Upper lobe of right lung (tissue), 1 donor: ENCODE results near the gene ELN. TPM values are rescaled to one million over a fixed set of nuclear protein-coding genes. Genes with fewer than 3 reads are reported as not detected.

ENCODE experiments used
- ATAC-seq: fragments of 200-7000 bp; cut with Tn5 transposase; one replicate; pipeline ENCODE4 v1.9.1; 2020; ENCODE audit warnings: mild to moderate bottlenecking, moderate library complexity
- DNase-seq: peaks from one replicate; pipeline ENCODE4 v3.0.0-alpha.2; 2020
- H3K27ac ChIP-seq: fragments of 200-600 bp; one replicate; pipeline ENCODE4 v1.8.0; 2022
- H3K27me3 ChIP-seq: fragments of 200-600 bp; one replicate; pipeline ENCODE4 v1.8.0; 2022; ENCODE audit warnings: mild to moderate bottlenecking
- H3K36me3 ChIP-seq: fragments of 200-600 bp; one replicate; pipeline ENCODE4 v1.8.0; 2022
- H3K4me1 ChIP-seq: fragments of 200-600 bp; one replicate; pipeline ENCODE4 v1.8.0; 2022
- H3K4me3 ChIP-seq: fragments of 200-600 bp; one replicate; pipeline ENCODE4 v1.8.0; 2022; ENCODE audit warnings: mild to moderate bottlenecking
- H3K9me3 ChIP-seq: fragments of 200-600 bp; one replicate; pipeline ENCODE4 v1.8.0; 2022
- CTCF ChIP-seq: fragments of 200-600 bp; IDR thresholded peaks from one replicate; pipeline ENCODE4 v1.8.0; 2022; ENCODE audit warnings: antibody characterized with exemption
- intact Hi-C: fragments of 100-400 bp; cut with DNase I; formaldehyde crosslinking; loops from one replicate; pipeline ENCODE4 v1.11.0; 2022
- total RNA-seq: library from RNA; stranded (reverse); fragmentation: NEBNext Ultra II Directional; extraction: Animal tissue kit (Norgen Biotek cat#: 25700); gene quantifications from one replicate; pipeline ENCODE4 v1.2.1, GENCODE V29; 2021
- donor health status: DM: no; HTN: yes; CAD: no; lungs with severe emphysema.

The ELN gene
- total RNA-seq, 1 donor from 2014 or later = 231 TPM

- peaks cover 52% of the 10 kb centered on the region for H3K36me3 ChIP-seq
- no peak for ATAC-seq
- DNase-seq = no peak
- intact Hi-C loops = no loop called here
- no peaks in the 10 kb centered on the region for H3K9me3 ChIP-seq
- H3K4me1 ChIP-seq = peaks cover 3% of the 10 kb centered on the region
- no peak overlapping the region for H3K4me3 ChIP-seq
- no peak overlapping the region for H3K27ac ChIP-seq
- TF ChIP-seq CTCF = no peak
- H3K27me3 ChIP-seq = no peaks in the 10 kb centered on the region
Measured at GRCh38 chr7:74052628-74053027, 24.7 kb downstream of the ELN start.

- no peak for TF ChIP-seq CTCF
- no peak for DNase-seq
- Histone ChIP-seq H3K27ac (no peak overlapping the region), H3K4me1 (peaks cover 3% of the 10 kb centered on the region), H3K4me3 (no peak overlapping the region), H3K36me3 (peaks cover 50% of the 10 kb centered on the region), H3K9me3 (no peaks in the 10 kb centered on the region), H3K27me3 (no peaks in the 10 kb centered on the region)
- intact Hi-C loops = no loop called here
- no peak for ATAC-seq
Measured at GRCh38 chr7:74053589-74054186, 25.7 kb downstream of the ELN start.

GRCh38 chr7:74056096-74056915 is 28.3 kb downstream of the ELN start:
- no peak for TF ChIP-seq CTCF

GRCh38 chr7:74057216-74057925 is 29.4 kb downstream of the ELN start:
- intact Hi-C loops = no loop called here
- no peak for TF ChIP-seq CTCF
- H3K9me3 ChIP-seq = no peaks in the 10 kb centered on the region
- H3K27ac ChIP-seq = peak overlapping the region; percentile 30
- ATAC-seq (no peak), DNase-seq (peak; percentile 52)
- H3K36me3 ChIP-seq = peaks cover 51% of the 10 kb centered on the region
- no peak overlapping the region for H3K4me3 ChIP-seq
- no peaks in the 10 kb centered on the region for H3K27me3 ChIP-seq
- H3K4me1 ChIP-seq = peaks cover 8% of the 10 kb centered on the region

More at GRCh38 chr7:74056096-74056915, 28.3 kb downstream of the ELN start:
- Histone ChIP-seq H3K27me3 (no peaks in the 10 kb centered on the region), H3K9me3 (no peaks in the 10 kb centered on the region), H3K4me1 (peaks cover 3% of the 10 kb centered on the region), H3K27ac (no peak overlapping the region), H3K4me3 (no peak overlapping the region), H3K36me3 (peaks cover 53% of the 10 kb centered on the region)
- no peak for ATAC-seq
- DNase-seq = peak; percentile 49
- intact Hi-C loops = no loop called here

- no peaks in the 10 kb centered on the region for H3K27me3 ChIP-seq
- ATAC-seq (no peak), DNase-seq (no peak)
- H3K4me3 ChIP-seq = no peak overlapping the region
- TF ChIP-seq CTCF = no peak
- intact Hi-C loops = no loop called here
- H3K4me1 ChIP-seq = peaks cover 11% of the 10 kb centered on the region
- H3K36me3 ChIP-seq = peaks cover 52% of the 10 kb centered on the region
- H3K27ac ChIP-seq = peak overlapping the region; percentile 30
- H3K9me3 ChIP-seq = no peaks in the 10 kb centered on the region
Measured at GRCh38 chr7:74057987-74058386, 30.0 kb downstream of the ELN start.
